IMR-90 (cell line): ENCODE measurements around the gene MUC5AC.

Experiments
- BHLHE40 ChIP-seq: fragments of 150-350 bp; IDR thresholded peaks from 2 replicates; pipeline ENCODE4 v1.6.1; 2016; ENCODE audit warnings: mild to moderate bottlenecking, low read depth, low read length
- POLR2A ChIP-seq: IDR thresholded peaks from 2 replicates; pipeline ENCODE4 v1.6.1; 2012; ENCODE audit warnings: mild to moderate bottlenecking, low read depth, low read length
- RCOR1 ChIP-seq: IDR thresholded peaks from 2 replicates; pipeline ENCODE4 v1.6.1; 2012; ENCODE audit warnings: mild to moderate bottlenecking, low read length, improper control_type of control experiment; ENCODE audit not compliant: insufficient replicate concordance
- RFX5 ChIP-seq: IDR thresholded peaks from 2 replicates; pipeline ENCODE4 v1.8.0; 2012; ENCODE audit warnings: low read depth, mild to moderate bottlenecking, low read length, moderate library complexity
- TF ChIP-seq, protein P1 (sequence below): conservative IDR thresholded peaks from 2 replicates; pipeline ENCODE4 v1.5.1; 2012; ENCODE audit warnings: mild to moderate bottlenecking, low read depth, low read length, improper control_type of control experiment

DNA sequence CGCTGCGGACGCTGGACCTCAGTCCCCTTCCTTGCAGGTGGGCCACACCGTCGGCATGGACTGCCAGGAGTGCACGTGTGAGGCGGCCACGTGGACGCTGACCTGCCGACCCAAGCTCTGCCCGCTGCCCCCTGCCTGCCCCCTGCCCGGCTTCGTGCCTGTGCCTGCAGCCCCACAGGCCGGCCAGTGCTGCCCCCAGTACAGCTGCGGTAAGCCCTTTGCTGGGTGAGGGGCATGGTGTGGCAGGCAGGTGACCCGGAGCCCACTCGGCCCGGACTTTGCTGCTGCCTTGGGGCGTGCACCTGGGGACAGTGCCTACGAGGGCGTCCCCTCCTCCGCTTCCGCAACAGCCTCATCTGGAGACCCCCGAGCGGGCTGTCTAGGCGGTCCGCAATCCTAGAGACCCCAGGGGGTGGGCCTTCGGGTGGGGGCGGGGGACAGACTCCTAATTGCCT is 39.7 kb downstream of the MUC5AC start:
- TF ChIP-seq, protein P1, sequence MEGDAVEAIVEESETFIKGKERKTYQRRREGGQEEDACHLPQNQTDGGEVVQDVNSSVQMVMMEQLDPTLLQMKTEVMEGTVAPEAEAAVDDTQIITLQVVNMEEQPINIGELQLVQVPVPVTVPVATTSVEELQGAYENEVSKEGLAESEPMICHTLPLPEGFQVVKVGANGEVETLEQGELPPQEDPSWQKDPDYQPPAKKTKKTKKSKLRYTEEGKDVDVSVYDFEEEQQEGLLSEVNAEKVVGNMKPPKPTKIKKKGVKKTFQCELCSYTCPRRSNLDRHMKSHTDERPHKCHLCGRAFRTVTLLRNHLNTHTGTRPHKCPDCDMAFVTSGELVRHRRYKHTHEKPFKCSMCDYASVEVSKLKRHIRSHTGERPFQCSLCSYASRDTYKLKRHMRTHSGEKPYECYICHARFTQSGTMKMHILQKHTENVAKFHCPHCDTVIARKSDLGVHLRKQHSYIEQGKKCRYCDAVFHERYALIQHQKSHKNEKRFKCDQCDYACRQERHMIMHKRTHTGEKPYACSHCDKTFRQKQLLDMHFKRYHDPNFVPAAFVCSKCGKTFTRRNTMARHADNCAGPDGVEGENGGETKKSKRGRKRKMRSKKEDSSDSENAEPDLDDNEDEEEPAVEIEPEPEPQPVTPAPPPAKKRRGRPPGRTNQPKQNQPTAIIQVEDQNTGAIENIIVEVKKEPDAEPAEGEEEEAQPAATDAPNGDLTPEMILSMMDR = no peak
- TF ChIP-seq RFX5 (no peak), RCOR1 (no peak), BHLHE40 (no peak), POLR2A (no peak)
